ENCODE results near the gene RNF112. TPM values are rescaled to one million over a fixed set of nuclear protein-coding genes. Genes with fewer than 3 reads are reported as not detected.

The RNF112 gene
- total RNA-seq, 2 experiments from 2014 or later = 0.47 TPM; not detected in 1

DNA sequence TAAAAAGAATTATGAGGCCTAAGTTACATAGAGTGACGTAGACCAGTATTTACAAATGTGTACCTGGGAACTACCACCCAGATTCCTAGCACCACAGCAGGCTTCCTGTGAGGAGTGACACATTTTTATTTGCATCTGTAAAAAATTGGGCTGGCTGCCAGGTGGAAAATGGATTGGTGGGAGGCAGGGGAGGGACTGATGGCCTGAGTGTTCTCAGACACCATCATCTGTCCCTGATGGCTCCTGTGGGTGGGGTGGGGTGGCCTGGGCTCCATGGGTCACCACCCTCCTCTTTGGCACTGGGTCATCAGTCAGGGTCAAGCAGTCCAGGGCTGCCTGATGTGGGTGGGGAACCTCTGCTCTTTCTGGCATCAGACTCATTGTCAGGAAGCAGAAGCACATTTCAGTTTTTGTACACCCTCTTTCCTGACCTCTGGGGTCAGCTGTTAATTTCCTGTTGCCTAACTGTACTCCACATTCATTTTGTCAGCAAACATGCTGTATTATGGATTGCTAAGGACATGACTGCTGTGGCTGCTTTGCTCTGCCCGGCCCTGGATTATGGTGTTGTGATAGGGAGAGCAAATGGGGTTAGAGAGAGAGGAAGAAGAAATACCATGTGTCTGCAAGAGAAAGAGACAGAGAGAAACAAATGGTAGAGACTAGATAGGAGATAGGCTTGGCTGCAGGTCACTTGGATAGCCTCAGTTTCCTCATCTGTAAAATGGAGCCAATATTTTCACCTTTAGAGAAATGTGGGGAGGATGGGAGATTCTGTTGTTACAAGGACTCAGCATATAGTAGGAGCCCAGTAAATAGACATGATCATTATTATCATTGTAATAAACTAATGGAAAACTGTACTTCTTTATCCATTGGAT is 12.5 kb upstream of the RNF112 start:
- no peak overlapping the region for H3K27ac ChIP-seq (ENCODE audit: low read depth, low read length, poor library complexity, severe bottlenecking)
- peaks cover 13% of the 10 kb centered on the region for H3K4me1 ChIP-seq (ENCODE audit: insufficient read depth, low read length, poor library complexity, severe bottlenecking)
- H3K4me3 ChIP-seq (ENCODE audit: low read depth, low read length, poor library complexity, severe bottlenecking) = no peak overlapping the region
- H3K9me3 ChIP-seq (ENCODE audit: low read length) = no peaks in the 10 kb centered on the region
- no TSS peak for BruUV-seq (replicated peaks)
- CTCF ChIA-PET (ENCODE audit: unreplicated experiment) = no interaction called here
- no peak for DNase-seq (ENCODE audit: low spot score)
- peak overlapping the region; percentile 63; the same call in 1 of the 2 replicates for H2AFZ ChIP-seq (ENCODE audit: low read length)
- H4K20me1 ChIP-seq (ENCODE audit: insufficient read depth, low read length) = no peaks in the 10 kb centered on the region
- intact Hi-C loops (cut with micrococcal nuclease; ENCODE audit: unreplicated experiment) = no loop called here
- no peak overlapping the region for H3K4me2 ChIP-seq (ENCODE audit: low read length)
- POLR2A ChIA-PET = interaction anchor here (0.7 kb wide), 1 partner anchor 10 kb away, joined by 3 read pairs; no protein-coding TSS in a partner anchor
- no peaks in the 10 kb centered on the region for H3K79me2 ChIP-seq (ENCODE audit: insufficient read depth, low read depth, low read length)
- no peaks in the 10 kb centered on the region for H3K36me3 ChIP-seq (ENCODE audit: insufficient read depth, low read length)
- H3K9me2 ChIP-seq (ENCODE audit: insufficient read depth, low read length) = no peaks in the 10 kb centered on the region
- TF ChIP-seq, protein P1, sequence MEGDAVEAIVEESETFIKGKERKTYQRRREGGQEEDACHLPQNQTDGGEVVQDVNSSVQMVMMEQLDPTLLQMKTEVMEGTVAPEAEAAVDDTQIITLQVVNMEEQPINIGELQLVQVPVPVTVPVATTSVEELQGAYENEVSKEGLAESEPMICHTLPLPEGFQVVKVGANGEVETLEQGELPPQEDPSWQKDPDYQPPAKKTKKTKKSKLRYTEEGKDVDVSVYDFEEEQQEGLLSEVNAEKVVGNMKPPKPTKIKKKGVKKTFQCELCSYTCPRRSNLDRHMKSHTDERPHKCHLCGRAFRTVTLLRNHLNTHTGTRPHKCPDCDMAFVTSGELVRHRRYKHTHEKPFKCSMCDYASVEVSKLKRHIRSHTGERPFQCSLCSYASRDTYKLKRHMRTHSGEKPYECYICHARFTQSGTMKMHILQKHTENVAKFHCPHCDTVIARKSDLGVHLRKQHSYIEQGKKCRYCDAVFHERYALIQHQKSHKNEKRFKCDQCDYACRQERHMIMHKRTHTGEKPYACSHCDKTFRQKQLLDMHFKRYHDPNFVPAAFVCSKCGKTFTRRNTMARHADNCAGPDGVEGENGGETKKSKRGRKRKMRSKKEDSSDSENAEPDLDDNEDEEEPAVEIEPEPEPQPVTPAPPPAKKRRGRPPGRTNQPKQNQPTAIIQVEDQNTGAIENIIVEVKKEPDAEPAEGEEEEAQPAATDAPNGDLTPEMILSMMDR (conservative IDR thresholded peaks at IDR 0.05; ENCODE audit: low read length) = no peak
- TF ChIP-seq EZH2phosphoT487 (IDR thresholded peaks at IDR 0.05; ENCODE audit: borderline replicate concordance, low read depth, low read length) = no peak

DNA sequence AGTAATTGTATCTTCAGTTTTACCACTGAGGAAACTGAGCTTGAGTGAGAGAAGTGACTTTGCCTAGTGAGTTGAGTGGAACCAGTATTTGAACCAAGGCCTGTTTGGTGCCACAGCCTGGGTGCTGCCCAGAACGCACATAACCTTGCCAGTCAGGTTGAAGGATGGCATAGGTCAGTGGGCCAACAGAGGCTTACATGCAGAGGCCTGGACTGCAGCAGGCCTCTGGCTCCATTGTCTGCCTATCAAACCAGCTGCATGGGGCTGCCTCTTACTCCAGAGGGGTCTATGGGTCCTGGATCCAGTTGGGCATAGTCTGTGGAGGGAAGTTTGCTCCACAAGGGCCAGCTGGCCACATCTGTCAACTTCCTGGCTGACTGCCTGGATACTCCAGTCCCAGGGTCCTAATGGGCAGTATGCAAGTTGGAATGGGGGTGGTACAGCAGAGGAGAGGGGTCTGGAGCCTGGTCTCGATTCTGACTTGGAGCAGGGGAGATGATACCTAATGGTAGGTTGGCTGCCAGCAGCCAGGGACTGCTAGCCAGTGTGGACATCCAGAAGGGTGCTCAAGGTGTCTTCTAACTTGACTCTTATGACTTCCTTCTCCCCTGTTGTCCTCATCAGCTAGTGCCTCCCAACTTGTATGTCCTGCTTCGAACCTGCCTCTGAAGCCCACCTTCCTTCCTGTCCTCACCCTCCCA is 11.1 kb upstream of the RNF112 start:
- Histone ChIP-seq H3K4me2 (ENCODE audit: low read length) (no peak overlapping the region), H3K79me2 (ENCODE audit: insufficient read depth, low read depth, low read length) (no peaks in the 10 kb centered on the region), H3K36me3 (ENCODE audit: insufficient read depth, low read length) (no peaks in the 10 kb centered on the region), H3K4me3 (ENCODE audit: low read depth, low read length, poor library complexity, severe bottlenecking) (no peak overlapping the region), H3K27ac (ENCODE audit: low read depth, low read length, poor library complexity, severe bottlenecking) (no peak overlapping the region), H2AFZ (ENCODE audit: low read length) (no peak overlapping the region), H4K20me1 (ENCODE audit: insufficient read depth, low read length) (no peaks in the 10 kb centered on the region), H3K9me2 (ENCODE audit: insufficient read depth, low read length) (no peaks in the 10 kb centered on the region), H3K4me1 (ENCODE audit: insufficient read depth, low read length, poor library complexity, severe bottlenecking) (peaks cover 13% of the 10 kb centered on the region), H3K9me3 (ENCODE audit: low read length) (no peaks in the 10 kb centered on the region)
- intact Hi-C loops (cut with micrococcal nuclease; ENCODE audit: unreplicated experiment) = no loop called here
- no peak for DNase-seq (ENCODE audit: low spot score)
- TF ChIP-seq, protein P1 (conservative IDR thresholded peaks at IDR 0.05; ENCODE audit: low read length) = no peak
- TF ChIP-seq EZH2phosphoT487 (IDR thresholded peaks at IDR 0.05; ENCODE audit: borderline replicate concordance, low read depth, low read length) = no peak
- POLR2A ChIA-PET = no interaction called here
- CTCF ChIA-PET (ENCODE audit: unreplicated experiment) = no interaction called here
- BruUV-seq (replicated peaks) = no TSS peak

All from OCI-LY7 (cell line).